ENCODE measurements around the gene C1orf50.

DNA sequence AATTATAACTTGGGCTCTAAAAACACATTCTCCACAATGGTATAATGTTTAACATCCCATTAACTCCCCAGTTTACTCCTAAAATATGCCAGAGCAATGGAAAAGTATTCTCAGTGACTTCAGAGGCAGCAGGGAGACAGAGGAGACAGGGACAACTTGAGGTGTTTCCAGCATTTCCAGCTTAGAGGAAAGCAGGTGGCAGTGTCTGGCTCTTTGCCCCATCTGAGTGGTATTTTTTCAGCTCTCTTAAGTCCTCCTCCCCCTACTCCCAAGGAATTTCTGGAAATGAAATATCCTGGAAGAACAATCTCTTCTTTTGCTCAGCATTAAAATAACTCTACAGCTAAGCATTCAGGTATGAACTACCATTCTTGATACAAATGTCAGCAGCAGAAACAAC is 39.1 kb downstream of the C1orf50 start:
- TF ChIP-seq, protein P1, sequence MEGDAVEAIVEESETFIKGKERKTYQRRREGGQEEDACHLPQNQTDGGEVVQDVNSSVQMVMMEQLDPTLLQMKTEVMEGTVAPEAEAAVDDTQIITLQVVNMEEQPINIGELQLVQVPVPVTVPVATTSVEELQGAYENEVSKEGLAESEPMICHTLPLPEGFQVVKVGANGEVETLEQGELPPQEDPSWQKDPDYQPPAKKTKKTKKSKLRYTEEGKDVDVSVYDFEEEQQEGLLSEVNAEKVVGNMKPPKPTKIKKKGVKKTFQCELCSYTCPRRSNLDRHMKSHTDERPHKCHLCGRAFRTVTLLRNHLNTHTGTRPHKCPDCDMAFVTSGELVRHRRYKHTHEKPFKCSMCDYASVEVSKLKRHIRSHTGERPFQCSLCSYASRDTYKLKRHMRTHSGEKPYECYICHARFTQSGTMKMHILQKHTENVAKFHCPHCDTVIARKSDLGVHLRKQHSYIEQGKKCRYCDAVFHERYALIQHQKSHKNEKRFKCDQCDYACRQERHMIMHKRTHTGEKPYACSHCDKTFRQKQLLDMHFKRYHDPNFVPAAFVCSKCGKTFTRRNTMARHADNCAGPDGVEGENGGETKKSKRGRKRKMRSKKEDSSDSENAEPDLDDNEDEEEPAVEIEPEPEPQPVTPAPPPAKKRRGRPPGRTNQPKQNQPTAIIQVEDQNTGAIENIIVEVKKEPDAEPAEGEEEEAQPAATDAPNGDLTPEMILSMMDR (conservative IDR thresholded peaks at IDR 0.05; ENCODE audit: low read depth, low read length): no peak
- TF ChIP-seq EZH2phosphoT487 (IDR thresholded peaks at IDR 0.05; ENCODE audit: borderline replicate concordance, low read length): no peak
- no peak for TF ChIP-seq EZH2 (IDR thresholded peaks at IDR 0.05; ENCODE audit: low read length, unreplicated experiment)

All from PC-3 (cell line).